Measurements from ENCODE around the gene BLOC1S2.

DNA sequence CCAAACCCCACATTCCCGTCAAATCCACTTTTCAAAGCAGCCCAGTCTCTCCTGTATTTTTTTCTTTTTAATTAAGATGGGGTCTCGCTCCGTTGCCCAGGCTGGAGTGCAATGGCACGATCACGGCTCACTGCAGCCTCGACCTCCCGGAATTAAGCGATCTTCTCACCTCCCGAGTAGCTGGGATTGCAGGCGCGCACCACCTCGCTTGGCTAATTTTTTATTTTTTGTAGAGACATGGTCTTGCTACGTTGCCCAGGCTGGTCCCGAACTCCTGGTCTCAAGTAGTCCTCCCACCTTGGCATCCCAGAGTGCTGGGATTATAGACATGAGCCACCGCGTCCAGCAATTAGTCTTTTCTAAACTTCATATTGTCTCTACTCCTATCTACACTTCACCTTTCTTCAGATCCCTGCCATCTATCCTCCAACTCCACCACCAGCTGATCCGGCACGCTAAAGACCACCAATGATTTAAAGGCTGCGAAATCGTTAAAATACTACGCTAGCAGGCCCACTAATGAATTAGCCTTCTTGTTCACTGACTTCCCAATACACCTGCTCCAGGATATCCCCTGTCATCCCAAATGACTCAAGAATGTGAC lies 56.6 kb downstream of the BLOC1S2 start:
- TF ChIP-seq, protein P1, sequence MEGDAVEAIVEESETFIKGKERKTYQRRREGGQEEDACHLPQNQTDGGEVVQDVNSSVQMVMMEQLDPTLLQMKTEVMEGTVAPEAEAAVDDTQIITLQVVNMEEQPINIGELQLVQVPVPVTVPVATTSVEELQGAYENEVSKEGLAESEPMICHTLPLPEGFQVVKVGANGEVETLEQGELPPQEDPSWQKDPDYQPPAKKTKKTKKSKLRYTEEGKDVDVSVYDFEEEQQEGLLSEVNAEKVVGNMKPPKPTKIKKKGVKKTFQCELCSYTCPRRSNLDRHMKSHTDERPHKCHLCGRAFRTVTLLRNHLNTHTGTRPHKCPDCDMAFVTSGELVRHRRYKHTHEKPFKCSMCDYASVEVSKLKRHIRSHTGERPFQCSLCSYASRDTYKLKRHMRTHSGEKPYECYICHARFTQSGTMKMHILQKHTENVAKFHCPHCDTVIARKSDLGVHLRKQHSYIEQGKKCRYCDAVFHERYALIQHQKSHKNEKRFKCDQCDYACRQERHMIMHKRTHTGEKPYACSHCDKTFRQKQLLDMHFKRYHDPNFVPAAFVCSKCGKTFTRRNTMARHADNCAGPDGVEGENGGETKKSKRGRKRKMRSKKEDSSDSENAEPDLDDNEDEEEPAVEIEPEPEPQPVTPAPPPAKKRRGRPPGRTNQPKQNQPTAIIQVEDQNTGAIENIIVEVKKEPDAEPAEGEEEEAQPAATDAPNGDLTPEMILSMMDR (IDR thresholded peaks at IDR 0.05), result no peak
- no peak for TF ChIP-seq EMX1 (CRISPR knock-in tag; IDR thresholded peaks at IDR 0.05)
- no peak for TF ChIP-seq ZNF138 (CRISPR knock-in tag; conservative IDR thresholded peaks at IDR 0.05)
- no peak for TF ChIP-seq NR2C2 (CRISPR knock-in tag; IDR thresholded peaks at IDR 0.05)
- 0 out of 2 replicates have a peak, but pooled peaks have one; percentile 16 for TF ChIP-seq CREM (CRISPR knock-in tag; IDR thresholded peaks at IDR 0.05)
- TF ChIP-seq, protein P2, sequence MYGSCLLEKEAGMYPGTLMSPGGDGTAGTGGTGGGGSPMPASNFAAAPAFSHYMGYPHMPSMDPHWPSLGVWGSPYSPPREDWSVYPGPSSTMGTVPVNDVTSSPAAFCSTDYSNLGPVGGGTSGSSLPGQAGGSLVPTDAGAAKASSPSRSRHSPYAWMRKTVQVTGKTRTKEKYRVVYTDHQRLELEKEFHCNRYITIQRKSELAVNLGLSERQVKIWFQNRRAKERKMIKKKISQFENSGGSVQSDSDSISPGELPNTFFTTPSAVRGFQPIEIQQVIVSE (CRISPR knock-in tag; IDR thresholded peaks at IDR 0.05; ENCODE audit: borderline replicate concordance), result no peak
